Effector memory CD4-positive, alpha-beta T cell (primary cell): ENCODE measurements around the gene SCRN2.

ENCODE experiments used
- DNase-seq, 3 donors: peaks; one replicate each; pipeline ENCODE4 v3.0.0-alpha.2; 2020
- H3K27ac ChIP-seq: 2 replicates; pipeline ENCODE4 v1.7.0; 2013; ENCODE audit warnings: mild to moderate bottlenecking, low read length, moderate library complexity; ENCODE audit not compliant: insufficient read depth, poor library complexity, severe bottlenecking
- H3K27me3 ChIP-seq: replicated peaks from 2 replicates; pipeline ENCODE4 v1.7.0; 2013; ENCODE audit warnings: mild to moderate bottlenecking, low read length; ENCODE audit not compliant: insufficient read depth, control insufficient read depth, poor library complexity, severe bottlenecking
- H3K36me3 ChIP-seq: 2 replicates; pipeline ENCODE4 v1.7.0; 2013; ENCODE audit warnings: mild to moderate bottlenecking, low read length, moderate library complexity; ENCODE audit not compliant: control insufficient read depth, insufficient read depth
- H3K4me1 ChIP-seq: 2 replicates; pipeline ENCODE4 v1.7.0; 2013; ENCODE audit warnings: low read length, mild to moderate bottlenecking; ENCODE audit not compliant: control insufficient read depth, insufficient read depth, poor library complexity, severe bottlenecking
- H3K4me3 ChIP-seq: 2 replicates; pipeline ENCODE4 v1.7.0; 2013; ENCODE audit warnings: low read length, low read depth, mild to moderate bottlenecking; ENCODE audit not compliant: insufficient read depth, poor library complexity, severe bottlenecking
- H3K9me3 ChIP-seq: 2 replicates; pipeline ENCODE4 v1.7.0; 2013; ENCODE audit warnings: mild to moderate bottlenecking, low read length, moderate library complexity; ENCODE audit not compliant: control insufficient read depth

Gene SCRN2

GRCh38 chr17:47879776-47880454 lies 38.8 kb upstream of the SCRN2 start:
- Histone ChIP-seq H3K4me3 (no peak overlapping the region), H3K9me3 (no peaks in the 10 kb centered on the region), H3K36me3 (no peaks in the 10 kb centered on the region), H3K27me3 (no peaks in the 10 kb centered on the region), H3K27ac (no peak overlapping the region), H3K4me1 (peaks cover 15% of the 10 kb centered on the region)
- no peak for DNase-seq

GRCh38 chr17:47879028-47879585 lies 38.0 kb upstream of the SCRN2 start:
- DNase-seq = no peak

GRCh38 chr17:47878203-47879027 lies 37.3 kb upstream of the SCRN2 start:
- Histone ChIP-seq H3K27me3 (peaks cover 5% of the 10 kb centered on the region), H3K36me3 (no peaks in the 10 kb centered on the region)
- DNase-seq = no peak

More at GRCh38 chr17:47879028-47879585, 38.0 kb upstream of the SCRN2 start:
- Histone ChIP-seq H3K9me3 (no peaks in the 10 kb centered on the region), H3K27me3 (no peaks in the 10 kb centered on the region), H3K27ac (no peak overlapping the region), H3K4me1 (peaks cover 9% of the 10 kb centered on the region), H3K36me3 (no peaks in the 10 kb centered on the region), H3K4me3 (no peak overlapping the region)

GRCh38 chr17:47877368-47878034 lies 36.4 kb upstream of the SCRN2 start:
- Histone ChIP-seq H3K27ac (no peak overlapping the region), H3K4me3 (no peak overlapping the region), H3K4me1 (no peaks in the 10 kb centered on the region), H3K36me3 (no peaks in the 10 kb centered on the region), H3K9me3 (no peaks in the 10 kb centered on the region), H3K27me3 (peaks cover 14% of the 10 kb centered on the region)
- DNase-seq = no peak

More at GRCh38 chr17:47878203-47879027, 37.3 kb upstream of the SCRN2 start:
- Histone ChIP-seq H3K9me3 (no peaks in the 10 kb centered on the region), H3K27ac (no peak overlapping the region), H3K4me1 (peaks cover 4% of the 10 kb centered on the region), H3K4me3 (no peak overlapping the region)

- no peak overlapping the region for H3K27ac ChIP-seq
- peaks cover 23% of the 10 kb centered on the region for H3K27me3 ChIP-seq
- no peak overlapping the region for H3K4me3 ChIP-seq
- H3K4me1 ChIP-seq = no peaks in the 10 kb centered on the region
- no peak for DNase-seq
- H3K36me3 ChIP-seq = no peaks in the 10 kb centered on the region
- H3K9me3 ChIP-seq = no peaks in the 10 kb centered on the region
Observed at GRCh38 chr17:47875011-47875985, 34.2 kb upstream of the SCRN2 start.

- Histone ChIP-seq H3K27me3 (peaks cover 23% of the 10 kb centered on the region), H3K9me3 (no peaks in the 10 kb centered on the region), H3K4me3 (no peak overlapping the region), H3K36me3 (no peaks in the 10 kb centered on the region), H3K27ac (no peak overlapping the region), H3K4me1 (no peaks in the 10 kb centered on the region)
- no peak for DNase-seq
Observed at GRCh38 chr17:47873200-47874090, 32.4 kb upstream of the SCRN2 start.

DNA sequence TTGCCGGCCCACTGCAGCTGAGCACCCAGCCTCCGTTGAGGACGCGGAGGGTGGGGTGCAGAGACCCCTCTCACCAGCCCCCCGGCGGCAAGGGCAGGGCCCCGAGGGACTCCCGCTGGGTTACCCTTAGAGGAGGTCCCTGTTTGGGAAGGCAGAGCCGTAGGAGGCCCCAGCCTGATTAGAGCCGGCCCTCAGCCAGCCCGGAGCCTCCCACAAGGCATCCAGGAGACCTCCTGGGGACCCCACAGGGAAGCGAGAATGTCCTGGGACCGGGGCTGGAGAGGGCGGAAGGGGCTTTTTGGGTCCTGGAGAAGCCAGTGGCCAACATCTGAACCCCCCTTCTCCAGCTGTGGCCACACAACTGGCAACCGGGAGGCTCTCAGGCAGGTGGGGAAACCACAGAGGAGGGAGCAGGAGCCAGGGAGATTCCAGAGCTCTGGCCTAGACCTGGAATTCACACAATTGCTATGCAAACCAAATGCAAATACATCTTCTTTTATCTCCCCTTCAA lies 31.6 kb upstream of the SCRN2 start:
- no peak overlapping the region for H3K27ac ChIP-seq

DNA sequence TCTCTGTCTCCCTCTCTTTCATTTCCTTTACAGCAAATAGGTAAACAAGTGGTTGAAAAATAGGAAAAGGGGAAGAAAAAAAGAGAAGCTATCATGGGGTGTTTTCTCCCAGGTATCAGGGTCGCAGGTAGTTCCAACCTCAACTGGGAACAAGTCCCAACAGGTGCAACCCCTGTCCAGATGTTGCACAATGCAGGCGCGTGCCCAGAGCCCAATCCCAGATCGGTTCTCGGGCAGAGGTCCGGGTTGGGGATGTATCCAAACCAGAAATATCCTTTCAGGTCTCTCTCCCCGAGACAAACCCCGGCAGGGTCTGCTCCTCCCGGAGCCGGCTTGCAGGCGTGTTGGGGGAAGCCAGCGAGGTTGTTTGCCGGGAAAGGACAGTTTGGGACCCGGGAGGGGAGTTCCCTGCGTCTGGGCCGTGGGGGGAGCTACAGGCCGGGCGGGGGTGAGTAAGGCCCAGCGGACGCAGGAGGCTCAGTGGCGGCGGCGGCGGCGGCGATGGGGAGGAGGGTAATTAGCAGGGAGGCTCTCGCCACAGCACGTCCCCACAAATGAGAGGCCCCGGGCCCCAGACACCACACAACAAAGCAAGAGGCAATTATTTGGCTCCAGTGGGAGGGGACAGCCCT lies 31.1 kb upstream of the SCRN2 start:
- Histone ChIP-seq H3K4me1 (no peaks in the 10 kb centered on the region), H3K27me3 (peaks cover 23% of the 10 kb centered on the region), H3K36me3 (no peaks in the 10 kb centered on the region), H3K4me3 (no peak overlapping the region), H3K9me3 (no peaks in the 10 kb centered on the region), H3K27ac (no peak overlapping the region)
- no peak for DNase-seq

More for the DNA sequence above, 31.6 kb upstream of the SCRN2 start:
- Histone ChIP-seq H3K36me3 (no peaks in the 10 kb centered on the region), H3K4me3 (no peak overlapping the region), H3K9me3 (no peaks in the 10 kb centered on the region), H3K4me1 (no peaks in the 10 kb centered on the region), H3K27me3 (peaks cover 23% of the 10 kb centered on the region)
- DNase-seq = no peak
